Measurements from ENCODE around the gene DRAM1. TPM values are rescaled to one million over a fixed set of nuclear protein-coding genes. Genes with fewer than 3 reads are reported as not detected.

Gene DRAM1
- polyA plus RNA-seq, 2 of the 4 experiments (the other 2 are of a cell fraction) = 28.0 to 39.1 TPM

GRCh38 chr12:101878243-101878821, 952 bp downstream of the DRAM1 start:
- CTCF ChIA-PET = interaction anchor here (1.0 to 1.9 kb wide), 2 partner anchors 23 to 47 kb away, joined by 3 to 4 read pairs; partner anchors contain the start of gene GNPTAB
- peak overlapping the region; percentile 79 for H3K4me3 ChIP-seq
- peak overlapping the region; percentile 94 to 97 for H3K27ac ChIP-seq
- FAIRE-seq (no peak), DNase-seq (ENCODE audit: low read depth in 1 of 2, low spot score in 1 of 2) (no peak), ATAC-seq (peak; percentile 1 to 6; a peak in 4 of 6 replicates)
- TF ChIP-seq ZNF302 (CRISPR knock-in tag; IDR thresholded peaks at IDR 0.05) (no peak), EP300 (IDR thresholded peaks at IDR 0.05) (no peak), ZC3H11A (IDR thresholded peaks at IDR 0.05) (no peak)
- H3K4me1 ChIP-seq = peaks cover 11% of the 10 kb centered on the region; the same call in 1 of the 3 replicates
- 39% methylated on average over 7 of the region's 7 CpGs for WGBS (ENCODE audit: missing lambda C conversion rate)
- POLR2A ChIA-PET = interaction anchor here (1.4 kb wide), 1 partner anchor 14 kb away, joined by 14 read pairs; no protein-coding TSS in a partner anchor
- no peaks in the 10 kb centered on the region for H3K9me3 ChIP-seq
- H3K4me2 ChIP-seq = peak overlapping the region; percentile 85

- 91% methylated on average over 3 of the region's 3 CpGs for WGBS (ENCODE audit: missing lambda C conversion rate)
- no peak for FAIRE-seq
- POLR2A ChIA-PET = no interaction called here
- no peak for DNase-seq (ENCODE audit: low read depth in 1 of 2, low spot score in 1 of 2)
- no peak for ATAC-seq
- Histone ChIP-seq H3K4me3 (no peak overlapping the region), H3K27ac (0 out of 6 replicates have a peak overlapping the region, but pooled peaks of 1 of the 2 experiments have one; percentile 7), H3K4me1 (peaks cover 18% of the 10 kb centered on the region; the same call in 1 of the 3 replicates), H3K4me2 (0 out of 3 replicates have a peak overlapping the region, but pooled peaks have one; percentile 5), H3K9me3 (no peaks in the 10 kb centered on the region)
- CTCF ChIA-PET = no interaction called here
- TF ChIP-seq MAFK (IDR thresholded peaks at IDR 0.05; ENCODE audit: partially characterized antibody) (no peak), CTCF (IDR thresholded peaks at IDR 0.05) (no peak), HDAC2 (IDR thresholded peaks at IDR 0.05) (no peak)
These were observed 3.4 kb downstream of the DRAM1 start for GRCh38 chr12:101880769-101881168.

- FAIRE-seq (no peak), ATAC-seq (no peak), DNase-seq (ENCODE audit: low read depth in 1 of 2, low spot score in 1 of 2) (no peak)
- no peak overlapping the region for H3K4me3 ChIP-seq
- peaks cover 17% of the 10 kb centered on the region; the same call in 1 of the 3 replicates for H3K4me1 ChIP-seq
- WGBS (ENCODE audit: missing lambda C conversion rate) = 91% methylated on average over 4 of the region's 4 CpGs
- ChIA-PET CTCF (interaction anchor here (0.6 kb wide), 1 partner anchor 28 kb away, joined by 3 read pairs; no protein-coding TSS in a partner anchor), POLR2A (no interaction called here)
- H3K9me3 ChIP-seq = no peaks in the 10 kb centered on the region
- no peak for TF ChIP-seq JUNB (IDR thresholded peaks at IDR 0.05)
- no peak overlapping the region for H3K27ac ChIP-seq
- no peak overlapping the region for H3K4me2 ChIP-seq
These were observed 3.8 kb downstream of the DRAM1 start for GRCh38 chr12:101881228-101881627.

- Histone ChIP-seq H3K4me2 (no peak overlapping the region), H3K4me3 (no peak overlapping the region), H3K9me3 (no peaks in the 10 kb centered on the region), H3K4me1 (peaks cover 6% of the 10 kb centered on the region; the same call in 1 of the 3 replicates), H3K27ac (0 out of 6 replicates have a peak overlapping the region, but pooled peaks of 1 of the 2 experiments have one; percentile 2)
- POLR2A ChIA-PET = no interaction called here
- no peak for DNase-seq (ENCODE audit: low read depth in 1 of 2, low spot score in 1 of 2)
- WGBS (ENCODE audit: missing lambda C conversion rate) = 78% methylated on average over 3 of the region's 3 CpGs
- FAIRE-seq = no peak
- TF ChIP-seq RARB (CRISPR knock-in tag; IDR thresholded peaks at IDR 0.05) (no peak), CHD4 (IDR thresholded peaks at IDR 0.05; ENCODE audit: borderline replicate concordance) (no peak), HDAC2 (IDR thresholded peaks at IDR 0.05) (no peak), HOXA7 (CRISPR knock-in tag; IDR thresholded peaks at IDR 0.05) (no peak), ELK1 (IDR thresholded peaks at IDR 0.05; ENCODE audit: low read depth, low read length) (no peak), SREBF2 (IDR thresholded peaks at IDR 0.05) (no peak), PBX3 (IDR thresholded peaks at IDR 0.05) (no peak), ZNF302 (CRISPR knock-in tag; IDR thresholded peaks at IDR 0.05) (no peak), EHF (CRISPR knock-in tag; IDR thresholded peaks at IDR 0.05) (no peak), TFCP2L1 (CRISPR knock-in tag; IDR thresholded peaks at IDR 0.05) (no peak), HOXB5 (CRISPR knock-in tag; IDR thresholded peaks at IDR 0.05) (no peak), MAX (IDR thresholded peaks at IDR 0.05) (no peak), ZC3H11A (IDR thresholded peaks at IDR 0.05) (no peak), EHMT2 (IDR thresholded peaks at IDR 0.05; ENCODE audit: low read depth) (no peak), FOSL2 (IDR thresholded peaks at IDR 0.05) (no peak), FOSL2 (CRISPR knock-in tag; IDR thresholded peaks at IDR 0.05) (no peak), BCL3 (IDR thresholded peaks at IDR 0.05) (no peak), HOXB13 (CRISPR knock-in tag; IDR thresholded peaks at IDR 0.05; ENCODE audit: low read depth) (no peak)
- CTCF ChIA-PET = interaction anchor here (0.7 to 0.8 kb wide), 2 partner anchors 36 to 110 kb away, joined by 3 to 6 read pairs; no protein-coding TSS in a partner anchor
- ATAC-seq = no peak; a peak in 1 of 6 replicates
These were observed 6.8 kb downstream of the DRAM1 start for GRCh38 chr12:101884174-101884573.

All from A549 (cell line).